Vagina (tissue), 2 donors: ENCODE data around the gene CNPY3. TPM values are rescaled to one million over a fixed set of nuclear protein-coding genes. Genes with fewer than 3 reads are reported as not detected.

Experiments used
- DNase-seq, 2 donors: peaks; one replicate each; pipeline ENCODE4 v3.0.0-alpha.2; 2017; ENCODE audit errors: extremely low spot score in 2 of 2
- H3K27ac ChIP-seq: fragments of 200-600 bp; sonication (generic); one replicate; pipeline ENCODE4 v1.5.1; 2019
- H3K27me3 ChIP-seq: fragments of 200-600 bp; sonication (generic); one replicate; pipeline ENCODE4 v1.5.1; 2019
- H3K36me3 ChIP-seq, 2 donors: fragments of 200-600 bp; sonication (generic); one replicate each; pipeline ENCODE4 v1.5.1; 2017 to 2019
- H3K4me1 ChIP-seq: fragments of 200-600 bp; sonication (generic); one replicate; pipeline ENCODE4 v1.5.1; 2019
- H3K4me3 ChIP-seq, 2 donors: fragments of 200-600 bp; sonication (generic); 1 replicate in 1 of 2; 2 replicates in 1 of 2; pipeline ENCODE4 v1.5.1; 2016 to 2019
- H3K9me3 ChIP-seq: fragments of 200-600 bp; sonication (generic); one replicate; pipeline ENCODE4 v1.5.1; 2019
- POLR2A ChIP-seq, 2 donors: fragments of 450-650 bp; IDR thresholded peaks; one replicate each; pipeline ENCODE4 v1.6.1; 2017; ENCODE audit warnings: antibody characterized with exemption in 2 of 2, mild to moderate bottlenecking in 2 of 2, moderate library complexity in 2 of 2
- POLR2AphosphoS5 ChIP-seq, 2 donors: sonication (generic); formaldehyde crosslinking; IDR thresholded peaks; one replicate each; pipeline ENCODE4 v1.9.0; 2017; ENCODE audit warnings: antibody characterized with exemption in 2 of 2, mild to moderate bottlenecking in 2 of 2, low read depth in 1 of 2; ENCODE audit not compliant: insufficient read depth in 1 of 2
- intact Hi-C: fragments of 100-400 bp; cut with DNase I; formaldehyde crosslinking; loops from one replicate; pipeline ENCODE4 v1.15.1; 2023
- total RNA-seq: library from RNA; depleted of rRNA; stranded (reverse); fragments of >200 nt; gene quantifications from one replicate; pipeline ENCODE4 v1.2.3, GENCODE V29; 2016
- TF ChIP-seq, protein P1 (sequence below), 3 experiments: fragments of 450-650 bp in 2 of 3; fragments of 200-600 bp in 1 of 3; sonication (generic) in 1 of 3; IDR thresholded peaks; one replicate each; pipeline ENCODE4 v1.5.1; 2017 to 2019; ENCODE audit warnings: antibody characterized with exemption in 3 of 3, mild to moderate bottlenecking in 2 of 3, moderate library complexity in 2 of 3

The CNPY3 gene
- total RNA-seq, 1 donor from 2014 or later: 30.2 TPM

DNA sequence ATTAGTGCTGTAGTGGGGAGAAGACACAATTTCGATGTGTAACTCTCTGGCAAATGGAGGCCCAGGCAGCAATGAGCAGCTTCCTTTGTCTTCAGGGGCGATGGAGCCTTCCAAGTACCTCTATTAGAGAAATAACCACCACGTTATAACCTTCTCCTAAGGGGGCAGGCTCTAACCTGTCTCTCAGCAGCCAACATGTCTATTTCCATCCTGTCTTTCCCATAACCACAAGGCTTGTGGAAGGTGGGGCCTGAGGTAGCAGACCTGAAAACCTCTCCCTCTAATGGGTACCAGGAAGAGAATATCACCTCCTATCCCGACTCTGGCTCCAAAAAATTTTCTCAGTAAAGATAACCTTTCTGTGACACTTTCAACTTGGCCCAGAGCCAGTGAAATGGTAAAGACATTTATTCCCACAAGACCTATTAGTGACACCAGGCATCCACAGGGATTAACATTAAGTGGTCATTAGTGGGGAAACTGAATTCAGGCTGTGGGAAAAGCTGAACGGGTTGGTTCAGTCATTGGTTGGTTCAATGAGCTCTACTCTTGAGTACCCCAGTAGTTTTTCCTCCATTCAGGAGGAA, 45.7 kb downstream of the CNPY3 start:
- no peak overlapping the region for H3K4me3 ChIP-seq
- H3K4me1 ChIP-seq: peaks cover 34% of the 10 kb centered on the region
- TF ChIP-seq POLR2AphosphoS5 (IDR thresholded peaks at IDR 0.05; ENCODE audit: insufficient read depth in 1 of 2, low read depth in 1 of 2) (no peak), POLR2A (IDR thresholded peaks at IDR 0.05) (no peak)
- TF ChIP-seq, protein P1, sequence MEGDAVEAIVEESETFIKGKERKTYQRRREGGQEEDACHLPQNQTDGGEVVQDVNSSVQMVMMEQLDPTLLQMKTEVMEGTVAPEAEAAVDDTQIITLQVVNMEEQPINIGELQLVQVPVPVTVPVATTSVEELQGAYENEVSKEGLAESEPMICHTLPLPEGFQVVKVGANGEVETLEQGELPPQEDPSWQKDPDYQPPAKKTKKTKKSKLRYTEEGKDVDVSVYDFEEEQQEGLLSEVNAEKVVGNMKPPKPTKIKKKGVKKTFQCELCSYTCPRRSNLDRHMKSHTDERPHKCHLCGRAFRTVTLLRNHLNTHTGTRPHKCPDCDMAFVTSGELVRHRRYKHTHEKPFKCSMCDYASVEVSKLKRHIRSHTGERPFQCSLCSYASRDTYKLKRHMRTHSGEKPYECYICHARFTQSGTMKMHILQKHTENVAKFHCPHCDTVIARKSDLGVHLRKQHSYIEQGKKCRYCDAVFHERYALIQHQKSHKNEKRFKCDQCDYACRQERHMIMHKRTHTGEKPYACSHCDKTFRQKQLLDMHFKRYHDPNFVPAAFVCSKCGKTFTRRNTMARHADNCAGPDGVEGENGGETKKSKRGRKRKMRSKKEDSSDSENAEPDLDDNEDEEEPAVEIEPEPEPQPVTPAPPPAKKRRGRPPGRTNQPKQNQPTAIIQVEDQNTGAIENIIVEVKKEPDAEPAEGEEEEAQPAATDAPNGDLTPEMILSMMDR (IDR thresholded peaks at IDR 0.05): no peak
- H3K27me3 ChIP-seq: no peaks in the 10 kb centered on the region
- H3K27ac ChIP-seq: no peak overlapping the region
- H3K9me3 ChIP-seq: no peaks in the 10 kb centered on the region
- no peaks in the 10 kb centered on the region for H3K36me3 ChIP-seq
- intact Hi-C loops: no loop called here
- DNase-seq: no peak

DNA sequence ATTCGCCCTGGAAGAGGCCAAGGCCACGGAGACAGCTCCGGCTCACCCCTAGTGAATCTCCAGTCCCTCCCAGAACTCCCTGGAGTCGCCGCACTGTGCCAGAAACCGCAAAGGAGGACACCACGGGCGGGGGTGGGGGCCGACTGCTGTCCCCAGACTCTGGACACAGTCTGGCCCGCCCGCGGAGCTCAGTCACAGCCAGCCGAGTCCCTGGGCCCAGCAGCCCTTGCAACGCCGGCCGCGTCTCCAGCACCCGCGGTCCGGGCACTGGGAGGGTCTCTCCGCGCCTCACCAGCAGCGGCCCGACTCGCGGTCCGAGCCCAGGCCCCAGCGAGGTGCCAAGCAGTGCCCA, 49.2 kb downstream of the CNPY3 start:
- peak overlapping the region; percentile 71 to 83 for H3K4me3 ChIP-seq
- no peaks in the 10 kb centered on the region for H3K36me3 ChIP-seq
- no peak for DNase-seq
- H3K9me3 ChIP-seq: no peaks in the 10 kb centered on the region
- peaks cover 42% of the 10 kb centered on the region for H3K4me1 ChIP-seq
- intact Hi-C loops: no loop called here
- no peak for TF ChIP-seq POLR2AphosphoS5 (IDR thresholded peaks at IDR 0.05; ENCODE audit: insufficient read depth in 1 of 2, low read depth in 1 of 2)
- TF ChIP-seq, protein P1 (IDR thresholded peaks at IDR 0.05): no peak
- no peak for TF ChIP-seq POLR2A (IDR thresholded peaks at IDR 0.05)
- H3K27ac ChIP-seq: peak overlapping the region; percentile 89
- no peaks in the 10 kb centered on the region for H3K27me3 ChIP-seq

DNA sequence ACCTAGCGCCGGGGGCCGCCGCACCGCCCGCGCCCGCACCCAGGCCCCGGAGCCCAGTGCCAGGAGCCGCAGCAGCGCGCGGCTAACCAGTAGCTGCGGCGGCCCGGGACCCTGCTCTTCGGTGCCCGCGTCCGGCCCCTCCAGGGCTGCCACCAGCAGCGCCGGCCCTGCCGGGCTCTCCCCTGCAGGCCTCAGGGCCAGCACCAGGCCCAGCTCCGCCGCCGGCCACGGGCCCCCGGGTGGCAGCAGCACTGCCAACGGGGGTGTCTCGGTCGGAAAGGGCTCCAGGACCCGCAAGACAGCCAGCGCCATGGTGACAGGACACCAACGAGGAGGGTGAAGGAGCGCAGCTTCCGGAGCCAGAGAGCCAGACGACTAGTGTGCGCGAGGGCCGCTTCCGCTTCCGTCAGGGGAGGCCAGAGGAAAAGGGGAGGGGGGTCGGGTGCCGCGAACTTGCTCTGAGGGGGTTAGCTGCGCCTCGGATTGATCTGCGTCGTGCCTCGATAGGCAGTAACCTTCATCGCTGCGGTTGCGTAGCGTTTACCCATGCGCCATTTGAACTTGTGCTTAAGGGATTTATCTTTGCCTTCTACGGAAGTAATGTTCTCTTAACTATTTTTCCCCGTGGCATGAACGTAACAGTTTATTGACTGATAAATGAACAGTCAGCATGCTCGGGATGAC, 49.7 kb downstream of the CNPY3 start, which contains the start of gene PEX6:
Gene PEX6, minus strand, starts transcription at position 343 of the 684 bp plus-strand sequence. Its CDS starts 31 bp downstream, at position 312.
- no peak for DNase-seq
- Histone ChIP-seq H3K9me3 (no peaks in the 10 kb centered on the region), H3K27me3 (no peaks in the 10 kb centered on the region), H3K4me3 (peak within 1 kb of the TSS; percentile 71 to 83), H3K36me3 (no peaks in the 10 kb centered on the region), H3K4me1 (peaks cover 48% of the 10 kb centered on the region), H3K27ac (peak within 1 kb of the TSS; percentile 89)
- TF ChIP-seq POLR2AphosphoS5 (IDR thresholded peaks at IDR 0.05; ENCODE audit: insufficient read depth in 1 of 2, low read depth in 1 of 2) (peak in 1 of 2 donors; percentile 81), POLR2A (IDR thresholded peaks at IDR 0.05) (peak in 1 of 2 donors; percentile 28)
- TF ChIP-seq, protein P1 (IDR thresholded peaks at IDR 0.05): no peak
- intact Hi-C loops: no loop called here

DNA sequence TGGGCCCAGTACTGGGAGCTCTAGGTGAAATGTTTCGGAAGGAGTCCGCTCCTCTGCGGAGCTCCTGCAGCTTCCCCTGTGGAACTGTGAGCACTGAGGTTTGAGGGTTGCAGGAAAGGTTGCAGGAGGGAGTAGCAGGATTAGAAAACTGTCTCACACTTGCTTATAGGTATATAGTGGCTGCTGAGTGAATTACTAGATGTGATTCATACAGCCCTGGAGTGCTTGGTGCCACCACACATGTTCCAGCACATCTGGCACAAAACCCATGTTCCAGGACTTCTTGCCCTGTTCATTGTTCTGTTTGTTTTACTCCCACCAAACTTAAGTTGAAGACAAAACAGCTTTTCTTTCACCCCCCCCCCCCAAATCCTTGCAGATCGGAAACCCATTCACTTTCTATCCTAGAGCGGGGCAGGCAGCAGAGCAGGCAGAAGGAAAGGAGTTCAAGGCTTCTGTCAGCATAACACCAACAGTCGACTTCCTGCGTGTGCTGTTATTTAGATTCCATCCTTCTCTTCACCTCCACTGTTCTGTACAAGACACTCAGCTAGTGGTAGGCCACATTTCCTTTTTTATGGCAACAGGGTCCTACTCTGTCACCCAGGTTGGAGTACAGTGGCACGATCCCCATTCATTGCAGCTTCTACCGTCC, 50.4 kb downstream of the CNPY3 start:
- no peak for DNase-seq
- Histone ChIP-seq H3K4me1 (peaks cover 49% of the 10 kb centered on the region), H3K27ac (peak overlapping the region; percentile 89), H3K9me3 (no peaks in the 10 kb centered on the region), H3K27me3 (no peaks in the 10 kb centered on the region), H3K36me3 (no peaks in the 10 kb centered on the region), H3K4me3 (peak overlapping the region; percentile 71 to 83)
- TF ChIP-seq POLR2A (IDR thresholded peaks at IDR 0.05): no peak
- TF ChIP-seq, protein P1 (IDR thresholded peaks at IDR 0.05): no peak
- no peak for TF ChIP-seq POLR2AphosphoS5 (IDR thresholded peaks at IDR 0.05; ENCODE audit: insufficient read depth in 1 of 2, low read depth in 1 of 2)
- intact Hi-C loops: loop anchor here (2.0 kb wide), 1 partner anchor 75 kb away; no protein-coding TSS in a partner anchor
